CD4-positive, alpha-beta T cell treated with Interleukin-2 at 100 ng/mL for 4 hours (primary cell): ENCODE results near the gene TFE3.
A peak's percentile ranks its signal among the peaks of the same experiment; 100 is the strongest.

Experiments
- DNase-seq: peaks from one replicate; pipeline ENCODE4 v3.0.0-alpha.2; 2020; ENCODE audit warnings: low spot score

The TFE3 gene

GRCh38 chrX:49060914-49061313, 17.8 kb upstream of the TFE3 start:
- DNase-seq = no peak

- no peak for DNase-seq
Observed at GRCh38 chrX:49059681-49060085, 16.5 kb upstream of the TFE3 start.

GRCh38 chrX:49059201-49059600, 16.0 kb upstream of the TFE3 start:
- no peak for DNase-seq

- no peak for DNase-seq
Observed at GRCh38 chrX:49058794-49059193, 15.6 kb upstream of the TFE3 start, which contains the start of gene CCDC120. CCDC120 (plus strand) TSS chrX:49058999; CDS start chrX:49062042, 3,043 bp downstream.

- DNase-seq = no peak
Observed at GRCh38 chrX:49054073-49054762, 11.1 kb upstream of the TFE3 start.

GRCh38 chrX:49053223-49054072, 10.3 kb upstream of the TFE3 start:
- DNase-seq = peak; percentile 66

- no peak for DNase-seq
Observed at GRCh38 chrX:49043987-49044281, 777 bp upstream of the TFE3 start.

- DNase-seq = no peak
Observed at GRCh38 chrX:49042581-49043219, 457 bp downstream of the TFE3 start.

GRCh38 chrX:49041744-49042580, 1.2 kb downstream of the TFE3 start:
- DNase-seq = no peak

- DNase-seq = no peak
Observed at GRCh38 chrX:49040376-49040955, 2.7 kb downstream of the TFE3 start.

GRCh38 chrX:49039598-49040375, 3.4 kb downstream of the TFE3 start:
- DNase-seq = peak; percentile 52

GRCh38 chrX:49037883-49038475, 5.2 kb downstream of the TFE3 start:
- no peak for DNase-seq

- DNase-seq = no peak
Observed at GRCh38 chrX:49030283-49030682, 12.9 kb downstream of the TFE3 start.

- DNase-seq = no peak
Observed at GRCh38 chrX:49029876-49030275, 13.3 kb downstream of the TFE3 start.

- no peak for DNase-seq
Observed at GRCh38 chrX:49019599-49020249, 23.4 kb downstream of the TFE3 start.

- DNase-seq = no peak
Observed at GRCh38 chrX:49019050-49019449, 24.1 kb downstream of the TFE3 start.

GRCh38 chrX:49003696-49004095, 39.5 kb downstream of the TFE3 start:
- DNase-seq = no peak

GRCh38 chrX:49002091-49002935, 40.8 kb downstream of the TFE3 start, which contains the start of gene GRIPAP1:
GRIPAP1 (minus strand) TSS chrX:49002264; CDS start chrX:49002229, 35 bp downstream.
- peak; percentile 88 for DNase-seq

- DNase-seq = peak; percentile 38
Observed at GRCh38 chrX:49001521-49002090, 41.6 kb downstream of the TFE3 start.
